Measurements from ENCODE around the gene CEP112.

- TF ChIP-seq JUN (IDR thresholded peaks at IDR 0.05; ENCODE audit: low read depth, low read length) (no peak), CREB1 (IDR thresholded peaks at IDR 0.05) (no peak), RFX5 (IDR thresholded peaks at IDR 0.05; ENCODE audit: borderline replicate concordance, low read depth, low read length) (no peak), EZH2 (IDR thresholded peaks at IDR 0.05; ENCODE audit: low read depth, low read length, severe bottlenecking) (no peak), KDM5A (IDR thresholded peaks at IDR 0.05; ENCODE audit: low read length) (no peak), SP1 (IDR thresholded peaks at IDR 0.05; ENCODE audit: low read depth, low read length) (no peak), TAF1 (IDR thresholded peaks at IDR 0.05; ENCODE audit: low read depth, low read length) (no peak), TCF12 (IDR thresholded peaks at IDR 0.05; ENCODE audit: low read depth, low read length) (no peak), PHF8 (conservative IDR thresholded peaks at IDR 0.05; ENCODE audit: low read depth, low read length) (no peak), TEAD4 (IDR thresholded peaks at IDR 0.05; ENCODE audit: low read depth, low read length) (no peak), EP300 (IDR thresholded peaks at IDR 0.05; ENCODE audit: borderline replicate concordance in 1 of 2, low read depth in 2 of 2, low read length in 2 of 2) (no peak)
Measured at GRCh38 chr17:65985571-65985970, 206.4 kb downstream of the CEP112 start.

Data from H1 (cell line).